ENCODE measurements around the gene FIBCD1. TPM values are rescaled to one million over a fixed set of nuclear protein-coding genes. Genes with fewer than 3 reads are reported as not detected.

FIBCD1 gene
- total and polyA plus RNA-seq, 2 of the 8 experiments (the other 6 are each of a cell fraction or from before 2014, with no cell fraction given) = 6.1 to 8.8 TPM

DNA sequence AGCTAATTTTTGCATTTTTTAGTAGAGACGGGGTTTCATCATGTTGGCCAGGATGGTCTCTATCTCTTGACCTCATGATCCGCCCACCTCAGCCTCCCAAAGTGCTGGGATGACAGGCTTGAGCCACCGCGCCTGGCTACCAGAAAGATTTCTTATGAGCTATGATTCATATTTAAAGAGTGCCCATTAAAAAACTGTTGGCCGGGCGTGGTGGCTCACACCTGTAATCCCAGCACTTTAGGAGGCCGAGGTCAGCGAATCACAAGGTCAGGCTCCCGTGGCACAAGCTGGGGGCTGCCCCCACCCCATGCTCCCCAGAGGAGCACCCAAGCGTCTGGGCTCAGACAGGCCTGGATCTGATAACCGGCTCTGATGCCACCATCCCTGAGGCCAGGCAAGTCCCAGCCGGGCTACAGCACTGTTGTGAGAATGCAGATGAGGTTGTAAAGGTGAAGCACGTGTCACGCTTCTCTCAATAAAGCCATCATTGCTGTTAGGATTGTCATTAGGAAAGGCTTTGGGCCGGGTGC is 56.3 kb downstream of the FIBCD1 start:
- Histone ChIP-seq H4K91ac (replicated peaks; ENCODE audit: insufficient read length, low read length) (no peak overlapping the region), H3K56ac (replicated peaks; ENCODE audit: insufficient read length, low read depth, low read length) (no peak overlapping the region), H3K4me1 (replicated peaks in 1 of 4; ENCODE audit: control insufficient read depth in 3 of 4, insufficient read depth in 4 of 4, low read length in 3 of 4) (no peaks in the 10 kb centered on the region), H3K27ac (ENCODE audit: low read depth, low read length) (no peak overlapping the region; the same call in 1 of the 2 replicates), H3K36me3 (ENCODE audit: control insufficient read depth in 2 of 4, insufficient read depth in 4 of 4, low read length in 3 of 4) (peaks cover 42 to 89% (median 76%) of the 10 kb centered on the region in 4 experiments), H2BK120ac (replicated peaks; ENCODE audit: low read depth, low read length) (no peak overlapping the region), H4K5ac (ENCODE audit: insufficient read length, low read depth, low read length) (no peak overlapping the region), H2BK20ac (ENCODE audit: low read length) (no peak overlapping the region), H2BK5ac (ENCODE audit: low read depth, low read length) (no peak overlapping the region), H3K14ac (ENCODE audit: insufficient read length) (no peak overlapping the region), H3K23ac (ENCODE audit: insufficient read length) (no peak overlapping the region), H2AK5ac (ENCODE audit: low read depth, low read length) (no peak overlapping the region), H3K27me3 (replicated peaks in 1 of 4; ENCODE audit: control insufficient read depth in 3 of 4, extremely low read depth in 1 of 4, insufficient read depth in 3 of 4, low read length in 3 of 4) (no peaks in the 10 kb centered on the region), H3K9ac (replicated peaks in 1 of 4; ENCODE audit: extremely low read depth in 1 of 4, low read depth in 3 of 4, low read length in 3 of 4) (no peak overlapping the region), H3K18ac (ENCODE audit: extremely low read depth, low read length) (no peak overlapping the region), H2BK12ac (ENCODE audit: low read depth, low read length) (no peak overlapping the region), H3K9me3 (ENCODE audit: insufficient read depth in 2 of 2, low read depth in 1 of 2, low read length in 1 of 2) (no peaks in the 10 kb centered on the region), H3K23me2 (ENCODE audit: low read depth, low read length) (no peaks in the 10 kb centered on the region), H4K20me1 (replicated peaks in 1 of 2; ENCODE audit: control insufficient read depth in 1 of 2, insufficient read depth in 2 of 2, low read length in 2 of 2) (peaks cover 1 to 13% of the 10 kb centered on the region in 2 experiments), H3K4me2 (ENCODE audit: insufficient read depth in 1 of 2, low read depth in 2 of 2, low read length in 2 of 2) (no peak overlapping the region), H3K4ac (replicated peaks; ENCODE audit: insufficient read length, low read depth, low read length) (no peak overlapping the region), H3K79me2 (ENCODE audit: control insufficient read depth in 1 of 2, insufficient read depth in 2 of 2, low read length in 2 of 2) (no peaks in the 10 kb centered on the region), H3K79me1 (ENCODE audit: low read depth, low read length) (0 out of 2 replicates have a peak, but pooled peaks cover 3% of the 10 kb centered on the region), H4K8ac (ENCODE audit: extremely low read depth, insufficient read depth, low read length) (no peak overlapping the region), H2BK15ac (ENCODE audit: low read length) (no peak overlapping the region), H2AFZ (ENCODE audit: low read length) (no peak overlapping the region), H3K4me3 (ENCODE audit: extremely low read depth in 1 of 4, insufficient read depth in 2 of 4, low read depth in 3 of 4, low read length in 4 of 4) (no peak overlapping the region)
- ChIA-PET CTCF (ENCODE audit: partially characterized antibody) (interaction anchor here (0.7 to 5.6 kb wide), 6 partner anchors 12 to 182 kb away, joined by 3 to 29 read pairs (median 4); no protein-coding TSS in a partner anchor), POLR2A (ENCODE audit: partially characterized antibody) (no interaction called here)
- 94% methylated on average over 15 of the region's 15 CpGs; no CpG with 5 or more reads in 1 of the 2 experiments for WGBS, 2 experiments (ENCODE audit: extremely low coverage in 1 of 2, insufficient coverage in 1 of 2, insufficient read length in 1 of 2, insufficient replicate concordance in 2 of 2, low coverage in 1 of 2, low lambda C conversion rate in 2 of 2, missing lambda C conversion rate in 1 of 2)
- no peak for DNase-seq (ENCODE audit: low read depth in 1 of 2, low spot score in 2 of 2)
- FAIRE-seq = no peak
- TF ChIP-seq, protein P1, sequence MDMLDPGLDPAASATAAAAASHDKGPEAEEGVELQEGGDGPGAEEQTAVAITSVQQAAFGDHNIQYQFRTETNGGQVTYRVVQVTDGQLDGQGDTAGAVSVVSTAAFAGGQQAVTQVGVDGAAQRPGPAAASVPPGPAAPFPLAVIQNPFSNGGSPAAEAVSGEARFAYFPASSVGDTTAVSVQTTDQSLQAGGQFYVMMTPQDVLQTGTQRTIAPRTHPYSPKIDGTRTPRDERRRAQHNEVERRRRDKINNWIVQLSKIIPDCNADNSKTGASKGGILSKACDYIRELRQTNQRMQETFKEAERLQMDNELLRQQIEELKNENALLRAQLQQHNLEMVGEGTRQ (IDR thresholded peaks at IDR 0.05; ENCODE audit: low read length) = no peak
- TF ChIP-seq SP1 (IDR thresholded peaks at IDR 0.05; ENCODE audit: low read depth, low read length) (no peak), TEAD4 (IDR thresholded peaks at IDR 0.05; ENCODE audit: low read depth, low read length) (no peak), POLR2A (IDR thresholded peaks at IDR 0.05; ENCODE audit: control extremely low read depth in 1 of 2, low read depth in 2 of 2, low read length in 2 of 2) (no peak), NRF1 (IDR thresholded peaks at IDR 0.05; ENCODE audit: low read depth, low read length) (no peak), BACH1 (IDR thresholded peaks at IDR 0.05; ENCODE audit: low read length) (no peak), RFX5 (IDR thresholded peaks at IDR 0.05; ENCODE audit: borderline replicate concordance, low read depth, low read length) (no peak), EP300 (IDR thresholded peaks at IDR 0.05; ENCODE audit: borderline replicate concordance in 1 of 2, low read depth in 2 of 2, low read length in 2 of 2) (no peak), CHD2 (IDR thresholded peaks at IDR 0.05; ENCODE audit: low read length) (no peak), KDM4A (IDR thresholded peaks at IDR 0.05; ENCODE audit: low read depth, low read length, severe bottlenecking) (no peak), CBX5 (IDR thresholded peaks at IDR 0.05; ENCODE audit: low read depth, low read length) (no peak), YY1 (IDR thresholded peaks at IDR 0.05; ENCODE audit: low read depth, low read length) (no peak), TAF1 (IDR thresholded peaks at IDR 0.05; ENCODE audit: low read depth, low read length) (no peak), TAF7 (optimal IDR thresholded peaks at IDR 0.05; ENCODE audit: borderline replicate concordance, low read depth, low read length) (no peak)
